OCI-LY1 (cell line): ENCODE measurements around the gene TMEM51.

Experiments used
- H2AFZ ChIP-seq: fragments of 200-600 bp; sonication (generic), shearing (Covaris generic); 2 replicates; pipeline ENCODE4 v1.6.0; 2014; ENCODE audit warnings: antibody characterized with exemption, mild to moderate bottlenecking, low read length
- H3F3A ChIP-seq: fragments of 200-600 bp; sonication (generic), shearing (Covaris generic); 2 replicates; pipeline ENCODE4 v1.6.0; 2014; ENCODE audit warnings: mild to moderate bottlenecking, antibody characterized with exemption, low read length, moderate library complexity; ENCODE audit not compliant: insufficient read depth
- H3K27ac ChIP-seq: fragments of 200-600 bp; sonication (generic); 2 replicates; pipeline ENCODE4 v1.5.1; 2014; ENCODE audit warnings: low read length, mixed run types, mild to moderate bottlenecking, low read depth; ENCODE audit not compliant: poor library complexity, severe bottlenecking
- H3K27me3 ChIP-seq: fragments of 200-600 bp; sonication (generic); 2 replicates; pipeline ENCODE4 v1.6.0; 2014; ENCODE audit warnings: antibody characterized with exemption, mild to moderate bottlenecking, low read length, moderate library complexity; ENCODE audit not compliant: insufficient read depth
- H3K36me3 ChIP-seq: fragments of 200-600 bp; sonication (generic); 2 replicates; pipeline ENCODE4 v1.6.1; 2014; ENCODE audit warnings: mild to moderate bottlenecking, antibody characterized with exemption, low read length, moderate library complexity, mixed read lengths; ENCODE audit not compliant: insufficient read depth
- H3K4me1 ChIP-seq: fragments of 200-600 bp; sonication (generic); 2 replicates; pipeline ENCODE4 v1.5.1; 2014; ENCODE audit warnings: mild to moderate bottlenecking, low read length, moderate library complexity; ENCODE audit not compliant: insufficient read depth, severe bottlenecking
- H3K4me2 ChIP-seq: fragments of 200-600 bp; sonication (generic), shearing (Covaris generic); 2 replicates; pipeline ENCODE4 v1.6.1; 2014; ENCODE audit warnings: low read length
- H3K4me3 ChIP-seq: fragments of 200-600 bp; sonication (generic); 2 replicates; pipeline ENCODE4 v1.5.1; 2014; ENCODE audit warnings: low read length, low read depth, mild to moderate bottlenecking, mixed read lengths; ENCODE audit not compliant: poor library complexity, severe bottlenecking
- H3K79me2 ChIP-seq: fragments of 200-600 bp; shearing (Covaris generic); 2 replicates; pipeline ENCODE4 v1.6.1; 2016; ENCODE audit warnings: mixed run types, low read length, mixed read lengths; ENCODE audit not compliant: insufficient read depth
- H3K9ac ChIP-seq: fragments of 200-600 bp; sonication (generic), shearing (Covaris generic); 2 replicates; pipeline ENCODE4 v1.6.1; 2014; ENCODE audit warnings: mild to moderate bottlenecking, low read length, mixed read lengths
- H3K9me2 ChIP-seq: fragments of 200-600 bp; sonication (generic), shearing (Covaris generic); 2 replicates; pipeline ENCODE4 v1.6.1; 2014; ENCODE audit warnings: low read depth, mild to moderate bottlenecking, low read length, mixed read lengths
- H3K9me3 ChIP-seq: fragments of 200-600 bp; shearing (Covaris generic); 2 replicates; pipeline ENCODE4 v1.6.1; 2014; ENCODE audit warnings: low read length, mixed read lengths
- H4K20me1 ChIP-seq: fragments of 200-600 bp; sonication (generic), shearing (Covaris generic); 2 replicates; pipeline ENCODE4 v1.6.0; 2016; ENCODE audit warnings: mild to moderate bottlenecking, low read length; ENCODE audit not compliant: insufficient read depth
- EZH2 ChIP-seq: fragments of 200-600 bp; sonication (generic), shearing (Covaris generic); IDR thresholded peaks from 2 replicates; pipeline ENCODE4 v1.8.0; 2017; ENCODE audit warnings: borderline replicate concordance, mixed run types, mild to moderate bottlenecking, antibody characterized with exemption, low read length, moderate library complexity, mixed read lengths
- TF ChIP-seq, protein P1 (sequence below): fragments of 200-600 bp; sonication (generic), shearing (Covaris generic); IDR thresholded peaks from 2 replicates; pipeline ENCODE4 v1.5.1; 2017; ENCODE audit warnings: mild to moderate bottlenecking, antibody characterized with exemption, low read length, moderate library complexity, mixed read lengths

TMEM51 gene

DNA sequence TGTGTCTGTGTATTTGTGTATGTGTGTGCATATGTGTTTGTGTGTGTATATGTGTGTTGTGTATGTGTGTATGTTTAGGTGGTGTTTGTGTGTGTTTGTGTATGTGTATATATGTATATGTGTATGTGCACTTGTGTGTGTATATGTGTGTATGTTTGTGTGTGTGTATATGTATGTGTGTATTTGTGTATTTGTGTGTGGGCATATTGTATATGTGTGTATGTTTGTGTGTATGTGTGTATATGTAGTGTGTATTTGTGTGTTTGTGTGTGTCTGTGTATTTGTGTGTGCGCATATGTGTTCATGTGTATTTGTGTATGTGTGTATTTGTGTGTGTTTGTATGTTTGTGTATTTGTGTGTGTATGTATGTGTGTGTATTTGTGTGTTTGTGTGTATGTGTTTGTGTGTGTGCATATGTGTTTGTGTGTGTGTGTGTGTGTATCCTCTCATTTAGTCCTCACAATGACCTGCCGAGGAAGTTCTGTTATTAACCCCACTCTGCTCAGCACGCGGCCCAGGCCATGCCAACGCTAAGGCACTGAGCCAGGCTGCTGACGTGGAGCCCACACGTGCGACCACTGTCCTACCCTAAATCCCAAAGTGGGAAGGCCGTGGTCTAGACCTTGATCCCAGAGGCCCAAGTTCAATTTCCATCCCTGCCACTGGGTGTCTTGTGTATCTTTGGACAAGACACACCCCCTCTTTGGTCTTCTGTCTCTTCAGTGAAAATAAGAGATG is 43.2 kb upstream of the TMEM51 start:
- no peaks in the 10 kb centered on the region for H3F3A ChIP-seq
- TF ChIP-seq, protein P1, sequence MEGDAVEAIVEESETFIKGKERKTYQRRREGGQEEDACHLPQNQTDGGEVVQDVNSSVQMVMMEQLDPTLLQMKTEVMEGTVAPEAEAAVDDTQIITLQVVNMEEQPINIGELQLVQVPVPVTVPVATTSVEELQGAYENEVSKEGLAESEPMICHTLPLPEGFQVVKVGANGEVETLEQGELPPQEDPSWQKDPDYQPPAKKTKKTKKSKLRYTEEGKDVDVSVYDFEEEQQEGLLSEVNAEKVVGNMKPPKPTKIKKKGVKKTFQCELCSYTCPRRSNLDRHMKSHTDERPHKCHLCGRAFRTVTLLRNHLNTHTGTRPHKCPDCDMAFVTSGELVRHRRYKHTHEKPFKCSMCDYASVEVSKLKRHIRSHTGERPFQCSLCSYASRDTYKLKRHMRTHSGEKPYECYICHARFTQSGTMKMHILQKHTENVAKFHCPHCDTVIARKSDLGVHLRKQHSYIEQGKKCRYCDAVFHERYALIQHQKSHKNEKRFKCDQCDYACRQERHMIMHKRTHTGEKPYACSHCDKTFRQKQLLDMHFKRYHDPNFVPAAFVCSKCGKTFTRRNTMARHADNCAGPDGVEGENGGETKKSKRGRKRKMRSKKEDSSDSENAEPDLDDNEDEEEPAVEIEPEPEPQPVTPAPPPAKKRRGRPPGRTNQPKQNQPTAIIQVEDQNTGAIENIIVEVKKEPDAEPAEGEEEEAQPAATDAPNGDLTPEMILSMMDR, result no peak
- TF ChIP-seq EZH2, result no peak
- no peak overlapping the region for H3K4me3 ChIP-seq
- no peak overlapping the region for H3K27ac ChIP-seq
- no peaks in the 10 kb centered on the region for H3K27me3 ChIP-seq
- H3K4me1 ChIP-seq, result no peaks in the 10 kb centered on the region
- no peak overlapping the region for H3K9ac ChIP-seq
- no peaks in the 10 kb centered on the region for H3K9me3 ChIP-seq
- no peaks in the 10 kb centered on the region for H3K79me2 ChIP-seq
- H3K9me2 ChIP-seq, result no peaks in the 10 kb centered on the region
- H4K20me1 ChIP-seq, result no peaks in the 10 kb centered on the region
- no peak overlapping the region for H3K4me2 ChIP-seq
- H2AFZ ChIP-seq, result no peak overlapping the region
- no peaks in the 10 kb centered on the region for H3K36me3 ChIP-seq

DNA sequence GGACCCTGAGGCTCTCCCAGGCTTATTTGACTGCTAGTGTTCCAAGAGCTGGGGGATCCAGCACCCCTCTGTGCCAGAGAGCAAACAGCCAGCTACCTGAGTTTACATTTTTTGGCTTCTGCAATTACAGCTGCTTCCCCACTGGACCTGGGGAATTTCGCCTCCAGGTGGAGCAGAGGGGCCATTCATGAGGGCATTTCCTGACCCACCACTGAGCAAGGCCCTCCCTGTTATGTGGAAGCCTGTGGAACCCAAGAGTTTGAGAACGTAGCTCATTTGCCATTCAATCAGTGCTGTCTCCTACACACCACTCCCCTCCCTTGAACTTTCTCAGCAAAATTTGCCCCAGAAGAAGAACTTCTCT is 42.7 kb upstream of the TMEM51 start:
- H2AFZ ChIP-seq, result no peak overlapping the region
- no peak overlapping the region for H3K9ac ChIP-seq
- no peaks in the 10 kb centered on the region for H3K9me2 ChIP-seq
- no peaks in the 10 kb centered on the region for H3K79me2 ChIP-seq
- no peak overlapping the region for H3K4me3 ChIP-seq
- TF ChIP-seq, protein P1, result no peak
- no peak for TF ChIP-seq EZH2
- no peaks in the 10 kb centered on the region for H4K20me1 ChIP-seq
- H3K36me3 ChIP-seq, result no peaks in the 10 kb centered on the region
- H3K27ac ChIP-seq, result no peak overlapping the region
- no peak overlapping the region for H3K4me2 ChIP-seq
- H3K4me1 ChIP-seq, result no peaks in the 10 kb centered on the region
- no peaks in the 10 kb centered on the region for H3K27me3 ChIP-seq
- no peaks in the 10 kb centered on the region for H3K9me3 ChIP-seq
- no peaks in the 10 kb centered on the region for H3F3A ChIP-seq

DNA sequence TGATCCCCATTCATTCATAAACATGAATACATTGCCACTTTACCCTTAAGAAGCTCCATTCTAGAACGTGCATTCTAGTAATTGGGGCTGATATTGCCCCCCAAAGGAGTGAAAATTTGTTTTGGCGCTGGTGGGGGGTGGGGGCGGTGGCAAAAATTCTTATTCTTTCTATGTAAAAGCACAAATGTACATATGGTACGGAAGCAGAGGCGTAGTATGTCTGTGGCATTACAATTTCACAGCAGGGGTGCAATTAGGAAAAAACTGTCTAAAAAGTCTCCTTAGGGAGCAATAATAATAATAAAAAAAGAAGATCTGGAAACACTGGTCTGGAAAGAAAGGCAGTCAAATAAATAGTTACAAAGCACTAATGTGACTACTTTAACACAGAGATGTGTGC is 40.4 kb upstream of the TMEM51 start:
- no peak overlapping the region for H2AFZ ChIP-seq
- H3F3A ChIP-seq, result no peaks in the 10 kb centered on the region
- no peak overlapping the region for H3K4me2 ChIP-seq
- no peak overlapping the region for H3K4me3 ChIP-seq
- no peaks in the 10 kb centered on the region for H3K9me3 ChIP-seq
- H3K9ac ChIP-seq, result no peak overlapping the region
- H3K9me2 ChIP-seq, result no peaks in the 10 kb centered on the region
- no peak overlapping the region for H3K27ac ChIP-seq
- H3K36me3 ChIP-seq, result no peaks in the 10 kb centered on the region
- no peaks in the 10 kb centered on the region for H4K20me1 ChIP-seq
- no peaks in the 10 kb centered on the region for H3K27me3 ChIP-seq
- H3K79me2 ChIP-seq, result no peaks in the 10 kb centered on the region
- no peak for TF ChIP-seq EZH2
- TF ChIP-seq, protein P1, result no peak
- H3K4me1 ChIP-seq, result no peaks in the 10 kb centered on the region
